Omental fat pad (tissue), 4 donors: Measurements from ENCODE around the gene APOBEC3A. TPM values are rescaled to one million over a fixed set of nuclear protein-coding genes. Genes with fewer than 3 reads are reported as not detected.
"Not testable (repeated sequence)": the region's sequence is repeated elsewhere in the genome, so short reads cannot be mapped to it uniquely, and the experiment has no call there.

Source experiments
- ATAC-seq: fragments of 150-250 bp; one replicate; pipeline ENCODE4 v1.9.1; 2016; ENCODE audit warnings: mild to moderate bottlenecking, moderate library complexity; ENCODE audit not compliant: low FRiP score
- DNase-seq: peaks from one replicate; pipeline ENCODE4 v3.0.0-alpha.2; 2019; ENCODE audit warnings: low spot score
- total RNA-seq, 4 donors: library from RNA; depleted of rRNA; stranded (reverse); fragments of >200 nt; gene quantifications; one replicate each; pipeline ENCODE4 v1.1.0, GENCODE V29; 2016
- TF ChIP-seq, protein P1 (sequence below), 3 donors: fragments of 450-650 bp; IDR thresholded peaks; one replicate each; pipeline ENCODE4 v1.5.1; 2016 to 2017; ENCODE audit warnings: antibody characterized with exemption in 3 of 3, mild to moderate bottlenecking in 3 of 3, moderate library complexity in 2 of 3

APOBEC3A gene
- total RNA-seq, 4 donors from 2014 or later, result 2.7 to 47.4 (median 4.9) TPM

DNA sequence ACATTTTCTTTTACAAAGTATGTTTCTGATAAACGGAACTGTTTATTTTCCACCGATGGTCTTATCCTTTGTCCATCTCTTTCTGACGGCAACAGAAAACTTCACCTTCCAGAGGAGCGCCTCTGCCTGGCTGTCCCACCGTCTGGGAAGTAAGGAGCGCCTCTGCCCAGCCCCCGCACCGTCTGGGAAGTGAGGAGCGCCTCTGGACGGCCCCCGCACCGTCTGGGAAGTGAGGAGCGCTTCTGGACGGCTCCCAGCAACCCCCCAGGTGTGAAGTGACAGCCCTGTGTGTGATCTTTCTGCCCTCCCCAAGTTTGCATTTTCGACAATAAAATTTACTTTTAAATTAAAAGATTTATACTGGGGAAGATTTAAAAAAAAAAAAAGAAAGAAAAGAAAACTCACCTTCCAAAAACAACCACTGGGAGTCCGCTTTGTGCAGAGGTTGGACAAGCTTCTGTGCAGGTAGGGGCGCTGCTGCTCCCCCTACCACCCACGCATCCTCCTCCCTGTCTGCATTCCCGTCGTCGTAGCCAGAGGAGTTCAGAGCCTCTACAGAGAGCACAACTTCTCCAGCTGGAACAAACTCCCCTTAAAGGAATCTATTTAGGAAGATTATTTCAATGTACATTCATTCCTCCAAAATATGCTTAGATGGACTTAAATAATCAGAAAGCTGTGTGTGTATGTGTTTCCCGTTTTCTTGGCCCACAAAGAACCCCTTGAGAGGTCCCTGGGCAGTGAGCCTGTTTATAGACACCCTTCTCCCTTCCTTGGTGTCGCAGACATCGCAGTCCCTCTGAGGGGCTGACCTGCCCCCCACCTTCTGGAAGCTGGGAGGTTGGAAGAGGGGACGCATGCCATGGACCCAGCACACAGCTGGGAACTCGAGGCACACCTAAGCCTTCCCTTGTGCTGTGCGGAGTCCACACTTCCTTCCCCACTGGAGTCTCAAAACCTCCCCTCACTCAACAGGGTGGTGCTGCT lies 23.9 kb downstream of the APOBEC3A start:
- TF ChIP-seq, protein P1, sequence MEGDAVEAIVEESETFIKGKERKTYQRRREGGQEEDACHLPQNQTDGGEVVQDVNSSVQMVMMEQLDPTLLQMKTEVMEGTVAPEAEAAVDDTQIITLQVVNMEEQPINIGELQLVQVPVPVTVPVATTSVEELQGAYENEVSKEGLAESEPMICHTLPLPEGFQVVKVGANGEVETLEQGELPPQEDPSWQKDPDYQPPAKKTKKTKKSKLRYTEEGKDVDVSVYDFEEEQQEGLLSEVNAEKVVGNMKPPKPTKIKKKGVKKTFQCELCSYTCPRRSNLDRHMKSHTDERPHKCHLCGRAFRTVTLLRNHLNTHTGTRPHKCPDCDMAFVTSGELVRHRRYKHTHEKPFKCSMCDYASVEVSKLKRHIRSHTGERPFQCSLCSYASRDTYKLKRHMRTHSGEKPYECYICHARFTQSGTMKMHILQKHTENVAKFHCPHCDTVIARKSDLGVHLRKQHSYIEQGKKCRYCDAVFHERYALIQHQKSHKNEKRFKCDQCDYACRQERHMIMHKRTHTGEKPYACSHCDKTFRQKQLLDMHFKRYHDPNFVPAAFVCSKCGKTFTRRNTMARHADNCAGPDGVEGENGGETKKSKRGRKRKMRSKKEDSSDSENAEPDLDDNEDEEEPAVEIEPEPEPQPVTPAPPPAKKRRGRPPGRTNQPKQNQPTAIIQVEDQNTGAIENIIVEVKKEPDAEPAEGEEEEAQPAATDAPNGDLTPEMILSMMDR (IDR thresholded peaks at IDR 0.05), result no peak
- no peak for DNase-seq
- ATAC-seq, result no peak

DNA sequence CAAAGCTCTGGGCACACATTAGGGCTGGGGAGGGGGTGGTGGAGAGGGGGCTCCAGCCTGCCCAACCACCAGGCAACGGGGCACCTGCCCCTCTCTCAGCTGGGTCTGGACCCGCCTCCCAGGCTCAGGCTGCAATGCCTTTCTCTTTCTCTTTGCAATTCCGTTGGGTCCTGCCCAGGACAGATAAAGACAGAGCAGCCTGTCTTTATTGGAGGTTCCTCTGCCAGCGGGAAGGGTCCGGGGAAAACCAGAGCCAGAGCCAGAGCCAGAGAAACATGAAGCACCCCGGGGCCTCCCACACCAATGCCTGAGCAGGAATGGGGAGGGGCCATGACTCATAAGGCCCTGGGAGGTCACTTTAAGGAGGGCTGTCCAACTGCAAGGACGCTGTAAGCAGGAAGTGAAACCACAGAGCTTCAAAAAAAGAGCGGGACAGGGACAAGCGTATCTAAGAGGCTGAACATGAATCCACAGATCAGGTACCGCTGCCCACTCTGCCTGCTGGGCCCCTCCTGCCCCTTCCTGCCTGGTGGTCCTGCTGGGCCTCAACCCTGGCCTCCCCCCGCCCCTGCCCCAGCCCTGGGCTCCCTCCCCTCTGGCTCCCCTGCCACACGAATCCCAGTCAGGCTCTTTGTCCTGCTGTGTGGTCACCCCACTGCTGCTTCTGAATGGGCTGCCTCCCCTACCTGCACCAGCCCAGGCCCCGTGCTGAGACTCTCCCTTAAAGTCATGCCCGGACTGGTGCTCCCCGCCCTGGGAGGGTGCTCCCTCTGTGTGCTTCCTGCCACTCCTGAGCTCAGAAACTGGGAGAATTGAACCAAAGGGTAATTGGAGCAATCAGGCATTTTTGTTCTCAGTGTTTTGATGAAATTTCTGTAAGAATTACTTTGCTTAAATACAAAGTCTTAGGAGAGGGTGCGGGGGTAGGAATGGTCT lies 24.9 kb downstream of the APOBEC3A start, which contains the start of gene APOBEC3B:
Gene APOBEC3B (plus strand): TSS at position 356 of the 936 bp plus-strand sequence. CDS start 107 bp downstream, at position 463.
- DNase-seq (no peak), ATAC-seq (no peak)
- TF ChIP-seq, protein P1 (IDR thresholded peaks at IDR 0.05), result no peak

DNA sequence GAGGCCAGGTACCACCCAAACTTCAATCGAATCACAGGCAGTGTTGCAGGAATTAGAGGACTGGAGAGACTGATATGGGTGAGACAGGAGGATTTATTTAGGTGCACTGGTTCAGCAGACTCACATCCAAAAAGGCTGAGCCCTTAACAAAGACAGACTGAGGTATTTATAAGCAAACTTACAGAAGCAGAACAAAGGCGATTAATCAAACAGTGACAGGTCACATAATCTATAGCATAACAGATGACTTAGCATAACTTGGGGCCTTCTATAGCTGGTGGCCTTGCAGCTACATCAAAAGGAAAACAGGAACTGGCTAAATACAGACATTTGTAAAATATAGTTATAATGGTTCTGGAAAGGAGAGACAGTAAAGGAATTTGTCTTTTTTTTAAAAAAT lies 26.8 kb downstream of the APOBEC3A start:
- TF ChIP-seq, protein P1 (IDR thresholded peaks at IDR 0.05), result no peak
- ATAC-seq, result no peak
- no peak for DNase-seq

DNA sequence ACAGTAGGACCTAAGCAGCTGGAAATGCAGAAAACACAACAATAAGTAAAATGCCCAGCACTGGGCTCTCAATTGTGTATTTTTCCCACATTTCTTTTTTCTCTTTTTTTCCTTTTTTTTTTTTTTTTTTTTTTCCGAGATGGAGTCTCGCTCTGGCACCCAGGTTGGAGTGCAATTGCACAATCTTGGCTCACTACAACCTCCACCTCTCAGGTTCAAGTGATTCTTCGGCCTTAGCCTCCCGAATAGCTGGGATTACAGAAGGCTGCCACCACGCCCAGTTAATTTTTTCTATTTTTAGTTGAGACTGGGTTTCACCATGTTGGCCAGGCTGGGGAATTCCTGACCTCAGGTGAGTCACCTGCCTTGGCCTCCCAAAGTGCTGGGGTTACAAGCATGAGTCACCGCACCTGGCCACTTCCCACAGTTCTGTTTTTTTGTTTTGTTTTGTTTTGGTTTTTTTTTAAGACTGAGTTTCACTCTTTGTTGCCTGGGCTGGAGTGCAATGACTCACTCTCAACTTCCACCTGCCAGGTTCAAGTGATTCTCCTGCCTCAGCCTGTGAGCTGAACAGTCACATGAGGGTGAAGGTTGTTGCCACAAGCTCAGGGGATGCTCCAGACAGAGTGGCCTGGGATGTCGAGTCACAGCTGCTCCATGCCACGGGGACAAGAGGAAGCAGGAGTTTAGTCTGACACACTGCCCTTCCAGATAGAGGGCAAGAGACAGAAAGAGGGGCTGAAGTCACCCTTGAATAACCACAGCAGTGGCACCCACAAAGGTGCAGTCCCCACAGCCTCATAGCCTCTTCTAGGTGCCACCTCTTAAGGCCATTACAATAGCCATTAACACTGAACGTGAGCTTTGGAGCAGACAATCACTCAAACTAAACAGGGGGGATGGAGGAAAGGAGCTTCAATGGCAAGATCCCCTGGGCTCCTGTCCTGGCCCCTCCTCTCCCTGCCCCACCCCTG lies 27.7 kb downstream of the APOBEC3A start:
- not testable (repeated sequence) for ATAC-seq, DNase-seq

- DNase-seq (no peak), ATAC-seq (no peak)
- TF ChIP-seq, protein P1 (IDR thresholded peaks at IDR 0.05), result no peak
These were observed 29.2 kb downstream of the APOBEC3A start for GRCh38 chr22:38986629-38987028.

GRCh38 chr22:38987171-38987895 lies 29.9 kb downstream of the APOBEC3A start:
- TF ChIP-seq, protein P1 (IDR thresholded peaks at IDR 0.05), result no peak
- ATAC-seq (no peak), DNase-seq (no peak)
